Ishikawa (cell line): ENCODE measurements around the gene SERINC5.

Source experiments
- CEBPB ChIP-seq: IDR thresholded peaks from 2 replicates; pipeline ENCODE4 v1.6.1; 2012
- CREB1 ChIP-seq: IDR thresholded peaks from 2 replicates; pipeline ENCODE4 v1.6.1; 2012; ENCODE audit warnings: low read depth
- EGR1 ChIP-seq: IDR thresholded peaks from 2 replicates; pipeline ENCODE4 v1.6.1; 2012
- EP300 ChIP-seq: IDR thresholded peaks from 2 replicates; pipeline ENCODE4 v1.6.1; 2012; ENCODE audit warnings: borderline replicate concordance
- FOXM1 ChIP-seq: IDR thresholded peaks from 2 replicates; pipeline ENCODE4 v1.6.1; 2012; ENCODE audit warnings: low read depth, borderline replicate concordance
- MAX ChIP-seq: IDR thresholded peaks from 2 replicates; pipeline ENCODE4 v1.6.1; 2012
- NFIC ChIP-seq: IDR thresholded peaks from 2 replicates; pipeline ENCODE4 v1.6.1; 2012
- RAD21 ChIP-seq: IDR thresholded peaks from 2 replicates; pipeline ENCODE4 v1.6.1; 2012; ENCODE audit warnings: low read depth
- REST ChIP-seq: IDR thresholded peaks from 2 replicates; pipeline ENCODE4 v1.6.1; 2012; ENCODE audit warnings: low read depth, mild to moderate bottlenecking
- TAF1 ChIP-seq: IDR thresholded peaks from 2 replicates; pipeline ENCODE4 v1.6.1; 2012; ENCODE audit warnings: low read depth, mild to moderate bottlenecking
- TCF12 ChIP-seq: IDR thresholded peaks from 2 replicates; pipeline ENCODE4 v1.6.1; 2012; ENCODE audit warnings: low read depth
- TEAD4 ChIP-seq: IDR thresholded peaks from 2 replicates; pipeline ENCODE4 v1.6.1; 2012
- USF1 ChIP-seq: IDR thresholded peaks from 2 replicates; pipeline ENCODE4 v1.6.1; 2012
- YY1 ChIP-seq: IDR thresholded peaks from 2 replicates; pipeline ENCODE4 v1.6.1; 2012; ENCODE audit warnings: low read depth
- ZBTB7A ChIP-seq: IDR thresholded peaks from 2 replicates; pipeline ENCODE4 v1.6.1; 2012; ENCODE audit warnings: low read depth

SERINC5 gene

GRCh38 chr5:80296121-80296520 is 40.3 kb upstream of the SERINC5 start:
- TF ChIP-seq MAX: no peak
- no peak for TF ChIP-seq FOXM1
- no peak for TF ChIP-seq TCF12
- no peak for TF ChIP-seq EP300
- no peak for TF ChIP-seq CREB1
- no peak for TF ChIP-seq EGR1
- no peak for TF ChIP-seq TEAD4

GRCh38 chr5:80291761-80292160 is 35.9 kb upstream of the SERINC5 start:
- no peak for TF ChIP-seq ZBTB7A
- no peak for TF ChIP-seq FOXM1
- no peak for TF ChIP-seq TCF12
- TF ChIP-seq TEAD4: no peak
- TF ChIP-seq USF1: no peak
- no peak for TF ChIP-seq CREB1
- no peak for TF ChIP-seq EP300
- no peak for TF ChIP-seq NFIC
- TF ChIP-seq RAD21: no peak
- no peak for TF ChIP-seq REST
- no peak for TF ChIP-seq MAX

- no peak for TF ChIP-seq TAF1
Observed at GRCh38 chr5:80289320-80289719, 33.5 kb upstream of the SERINC5 start.

GRCh38 chr5:80288177-80288576 is 32.3 kb upstream of the SERINC5 start:
- TF ChIP-seq TCF12 (no peak), EP300 (no peak), NFIC (no peak), RAD21 (no peak), FOXM1 (no peak), YY1 (no peak), MAX (no peak)

- TF ChIP-seq EP300 (no peak), ZBTB7A (no peak), RAD21 (no peak), CEBPB (no peak), REST (no peak), YY1 (no peak), FOXM1 (no peak), CREB1 (no peak), TEAD4 (no peak)
Observed at GRCh38 chr5:80284720-80285119, 28.9 kb upstream of the SERINC5 start.

GRCh38 chr5:80283360-80283759 is 27.5 kb upstream of the SERINC5 start:
- TF ChIP-seq FOXM1 (no peak), TAF1 (no peak), MAX (no peak), ZBTB7A (no peak), EGR1 (no peak), CREB1 (no peak), TEAD4 (no peak), REST (no peak), NFIC (no peak), EP300 (no peak), CEBPB (no peak), TCF12 (no peak), USF1 (no peak), YY1 (no peak), RAD21 (no peak)
